OCI-LY7 (cell line): ENCODE measurements around the gene JAK1.

ENCODE experiments used
- EZH2phosphoT487 ChIP-seq: fragments of 200-600 bp; sonication (generic); IDR thresholded peaks from 2 replicates; pipeline ENCODE4 v1.6.1; 2018; ENCODE audit warnings: low read depth, borderline replicate concordance, mild to moderate bottlenecking, mixed run types, antibody characterized with exemption, low read length, moderate library complexity, mixed read lengths
- TF ChIP-seq, protein P1 (sequence below): fragments of 200-600 bp; sonication (generic); conservative IDR thresholded peaks from 2 replicates; pipeline ENCODE4 v1.5.1; 2014; ENCODE audit warnings: mild to moderate bottlenecking, antibody characterized with exemption, low read length, moderate library complexity, mixed read lengths

DNA sequence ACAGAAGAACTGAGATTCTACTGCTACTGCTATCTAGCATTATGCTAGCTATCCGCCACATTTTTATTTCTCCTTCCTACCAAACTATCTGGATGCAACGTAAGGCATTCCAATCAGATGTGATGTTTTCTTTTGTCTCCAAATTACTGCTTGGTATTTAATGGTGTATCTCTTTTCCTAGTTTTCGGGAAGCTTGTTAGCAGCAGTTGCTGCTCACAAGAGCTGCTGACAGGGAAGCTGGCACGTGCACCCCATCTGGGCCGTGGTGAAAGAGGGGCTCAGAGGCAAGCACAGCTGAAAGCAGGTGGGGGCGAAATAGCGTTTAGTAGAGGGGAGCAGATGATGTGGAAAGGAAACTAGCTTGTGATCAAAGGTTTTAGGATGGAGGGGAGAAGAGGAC is 57.3 kb downstream of the JAK1 start:
- TF ChIP-seq, protein P1, sequence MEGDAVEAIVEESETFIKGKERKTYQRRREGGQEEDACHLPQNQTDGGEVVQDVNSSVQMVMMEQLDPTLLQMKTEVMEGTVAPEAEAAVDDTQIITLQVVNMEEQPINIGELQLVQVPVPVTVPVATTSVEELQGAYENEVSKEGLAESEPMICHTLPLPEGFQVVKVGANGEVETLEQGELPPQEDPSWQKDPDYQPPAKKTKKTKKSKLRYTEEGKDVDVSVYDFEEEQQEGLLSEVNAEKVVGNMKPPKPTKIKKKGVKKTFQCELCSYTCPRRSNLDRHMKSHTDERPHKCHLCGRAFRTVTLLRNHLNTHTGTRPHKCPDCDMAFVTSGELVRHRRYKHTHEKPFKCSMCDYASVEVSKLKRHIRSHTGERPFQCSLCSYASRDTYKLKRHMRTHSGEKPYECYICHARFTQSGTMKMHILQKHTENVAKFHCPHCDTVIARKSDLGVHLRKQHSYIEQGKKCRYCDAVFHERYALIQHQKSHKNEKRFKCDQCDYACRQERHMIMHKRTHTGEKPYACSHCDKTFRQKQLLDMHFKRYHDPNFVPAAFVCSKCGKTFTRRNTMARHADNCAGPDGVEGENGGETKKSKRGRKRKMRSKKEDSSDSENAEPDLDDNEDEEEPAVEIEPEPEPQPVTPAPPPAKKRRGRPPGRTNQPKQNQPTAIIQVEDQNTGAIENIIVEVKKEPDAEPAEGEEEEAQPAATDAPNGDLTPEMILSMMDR: no peak
- TF ChIP-seq EZH2phosphoT487: no peak
